GM12878 (cell line): ENCODE data around the gene ACE. TPM values are rescaled to one million over a fixed set of nuclear protein-coding genes. Genes with fewer than 3 reads are reported as not detected.

Experiments used
- ATAC-seq: fragments of 200-7000 bp; cut with Tn5 transposase; 3 replicates; pipeline ENCODE4 v1.9.1; 2020; ENCODE audit warnings: mild to moderate bottlenecking, moderate library complexity
- BruUV-seq: library from RNA; stranded (reverse); fragments of 400-500 nt; replicated peaks from 2 replicates; lab custom pipeline; 2021; lab: Mats Ljungman, UMichigan
- CTCF ChIA-PET: fragments of 300-600 bp; sonication (Branson Sonifier 250); formaldehyde crosslinking; extraction: SDS; loops from one replicate; lab custom pipeline; 2021; ENCODE audit warnings: inconsistent platforms; lab: Yijun Ruan, JAX
- POLR2A ChIA-PET: fragments of 350-600 bp; formaldehyde crosslinking; extraction: SDS; loops from one replicate; lab custom pipeline; 2021; ENCODE audit warnings: inconsistent platforms; lab: Charles Lee
- RAD21 ChIA-PET: fragments of 300-600 bp; sonication (Branson Sonifier 250); formaldehyde crosslinking; loops from one replicate; lab custom pipeline; 2023; ENCODE audit warnings: antibody characterized with exemption; ENCODE audit not compliant: unreplicated experiment; lab: Charles Lee
- SMC1A ChIA-PET: fragments of 300-600 bp; sonication (Branson Sonifier 250); formaldehyde crosslinking; loops from one replicate; lab custom pipeline; 2023; ENCODE audit not compliant: unreplicated experiment, uncharacterized antibody; lab: Charles Lee
- DNase-seq: peaks from one replicate; pipeline ENCODE4 v3.0.0-alpha.2; 2011; ENCODE audit warnings: low read depth, low spot score
- FAIRE-seq: peaks from 3 replicates; lab custom pipeline; 2011; peaks lifted over from hg19 to GRCh38; lab: Jason Lieb, UNC
- H2AFZ ChIP-seq: 2 replicates; pipeline ENCODE4 v1.6.0; 2011; ENCODE audit warnings: low read depth, low read length, control low read depth; ENCODE audit not compliant: control insufficient read depth
- H3K27ac ChIP-seq: 2 replicates; pipeline ENCODE4 v1.5.1; 2011; ENCODE audit warnings: control low read depth; ENCODE audit not compliant: control insufficient read depth, insufficient read depth
- H3K27me3 ChIP-seq, 2 experiments: replicated peaks in 1 of 2; 2 replicates each; pipeline versions ENCODE4 v1.6.0 to v1.6.1; 2011; ENCODE audit warnings: low read length in 1 of 2; ENCODE audit not compliant: control insufficient read depth in 2 of 2, insufficient read depth in 2 of 2
- H3K36me3 ChIP-seq, 2 experiments: 2 replicates each; pipeline ENCODE4 v1.5.1; 2011; ENCODE audit warnings: low read length in 1 of 2; ENCODE audit not compliant: control insufficient read depth in 2 of 2, insufficient read depth in 2 of 2
- H3K4me1 ChIP-seq: 2 replicates; pipeline ENCODE4 v1.6.1; 2011; ENCODE audit warnings: mild to moderate bottlenecking, low read length, moderate library complexity, mixed read lengths; ENCODE audit not compliant: control insufficient read depth, insufficient read depth
- H3K4me2 ChIP-seq: 2 replicates; pipeline ENCODE4 v1.6.0; 2011; ENCODE audit warnings: control low read depth; ENCODE audit not compliant: control insufficient read depth, insufficient read depth
- H3K4me3 ChIP-seq: fragments of 200-600 bp; sonication (generic); 2 replicates; pipeline ENCODE4 v1.5.1; 2016
- H3K79me2 ChIP-seq: 2 replicates; pipeline ENCODE4 v1.6.0; 2011; ENCODE audit warnings: low read length; ENCODE audit not compliant: control insufficient read depth, insufficient read depth
- H3K9ac ChIP-seq: 2 replicates; pipeline ENCODE4 v1.8.0; 2011; ENCODE audit warnings: low read length, control low read depth, mixed read lengths; ENCODE audit not compliant: control insufficient read depth, insufficient read depth
- H3K9me3 ChIP-seq: replicated peaks from 3 replicates; pipeline ENCODE4 v1.5.1; 2011; ENCODE audit warnings: mild to moderate bottlenecking, low read length; ENCODE audit not compliant: control insufficient read depth, insufficient read depth
- H4K20me1 ChIP-seq: 2 replicates; pipeline ENCODE4 v1.6.0; 2011; ENCODE audit not compliant: control insufficient read depth, insufficient read depth
- FOS ChIP-seq: IDR thresholded peaks from 3 replicates; pipeline ENCODE4 v1.6.1; 2011; ENCODE audit warnings: borderline replicate concordance; ENCODE audit not compliant: insufficient read length; ENCODE audit errors: extremely low read depth
- HDGF ChIP-seq: fragments of 450-650 bp; IDR thresholded peaks from 2 replicates; pipeline ENCODE4 v1.6.1; 2016; ENCODE audit warnings: antibody characterized with exemption
- JUND ChIP-seq: IDR thresholded peaks from 2 replicates; pipeline ENCODE4 v1.6.1; 2012; ENCODE audit warnings: low read depth, mild to moderate bottlenecking, low read length, improper control_type of control experiment, moderate library complexity
- MEF2A ChIP-seq: IDR thresholded peaks from 2 replicates; pipeline ENCODE4 v1.6.1; 2011; ENCODE audit warnings: low read depth, mild to moderate bottlenecking, low read length, moderate library complexity; ENCODE audit not compliant: insufficient read depth
- MTA2 ChIP-seq: fragments of 450-650 bp; IDR thresholded peaks from 2 replicates; pipeline ENCODE4 v1.6.1; 2016; ENCODE audit warnings: low read depth, mild to moderate bottlenecking, moderate library complexity
- RAD51 ChIP-seq: fragments of 450-650 bp; IDR thresholded peaks from 2 replicates; pipeline ENCODE4 v1.6.1; 2016; ENCODE audit warnings: moderate library complexity, mild to moderate bottlenecking, inconsistent platforms
- SREBF2 ChIP-seq: IDR thresholded peaks from 2 replicates; pipeline ENCODE4 v1.6.1; 2012; ENCODE audit warnings: mild to moderate bottlenecking, low read length
- YBX1 ChIP-seq: fragments of 450-650 bp; IDR thresholded peaks from 2 replicates; pipeline ENCODE4 v1.6.1; 2016; ENCODE audit warnings: antibody characterized with exemption
- WGBS: methylation state at CpG from one replicate; pipeline ENCODE4 v1.1.6; 2016; ENCODE audit warnings: low lambda C conversion rate; ENCODE audit not compliant: insufficient replicate concordance, insufficient coverage; ENCODE audit errors: missing lambda C conversion rate; 5-methylcytosine and 5-hydroxymethylcytosine counted together
- in situ Hi-C: fragments of 300-500 bp; cut with MboI; formaldehyde crosslinking; loops from 9 replicates; pipeline ENCODE4 v1.14.3; 2018; ENCODE audit warnings: mixed read lengths
- intact Hi-C: fragments of 100-400 bp; cut with micrococcal nuclease; formaldehyde crosslinking; loops from one replicate; pipeline ENCODE4 v1.14.2; 2022; ENCODE audit not compliant: unreplicated experiment
- polyA plus RNA-seq, 11 experiments: library from polyadenylated mRNA; depleted of rRNA in 4 of 11; unstranded in 6 of 11; stranded (reverse) in 5 of 11; fragments of >200 nt; fragmentation: Nextera tagmentation in 4 of 11; fragmentation: Illumina TruSeq in 1 of 11; extraction: Ambion mirVana in 4 of 11; extraction: Trizol in 1 of 11; gene quantifications; 1 replicate in 1 of 11; 2 replicates in 10 of 11; pipeline versions ENCODE4 v1.2.1 to v1.2.3, GENCODE V29; 2011 to 2016; ENCODE audit warnings: inconsistent platforms in 2 of 11, missing spikeins in 2 of 11, low read depth in 1 of 11
- total RNA-seq, 4 experiments: library from RNA; depleted of rRNA in 3 of 4; stranded (reverse); fragments of >200 nt in 3 of 4; fragmentation: Illumina TruSeq in 1 of 4; extraction: Trizol in 1 of 4; gene quantifications; 2 replicates each; pipeline versions ENCODE4 v1.2.1 to v1.2.3, GENCODE V29; 2013 to 2021
- TF ChIP-seq, protein P1 (sequence below): IDR thresholded peaks from 2 replicates; pipeline ENCODE4 v1.6.1; 2011; ENCODE audit warnings: borderline replicate concordance, low read depth, mild to moderate bottlenecking, moderate library complexity, mixed read lengths, low read length; ENCODE audit not compliant: insufficient read depth; ENCODE audit errors: extremely low read length
- TF ChIP-seq, protein P2 (sequence below): IDR thresholded peaks from 2 replicates; pipeline ENCODE4 v1.6.1; 2011; ENCODE audit warnings: mild to moderate bottlenecking, low read depth, low read length, moderate library complexity; ENCODE audit not compliant: insufficient replicate concordance
- TF ChIP-seq, protein P3 (sequence below): IDR thresholded peaks from 2 replicates; pipeline ENCODE4 v1.6.1; 2012; ENCODE audit warnings: low read depth, low read length, improper control_type of control experiment

ACE gene
- total and polyA plus RNA-seq, 10 of the 15 experiments (the other 5 are each of a cell fraction or from before 2014, with no cell fraction given): 0.46 TPM; not detected in 9

- Histone ChIP-seq H3K27ac (no peak overlapping the region), H3K79me2 (no peaks in the 10 kb centered on the region), H3K4me3 (no peak overlapping the region), H2AFZ (no peak overlapping the region), H3K27me3 (0 out of 4 replicates have a peak, but pooled peaks cover 0 to 2% of the 10 kb centered on the region in 2 experiments), H3K9me3 (no peaks in the 10 kb centered on the region; the same call in 2 of the 3 replicates), H3K4me2 (no peak overlapping the region), H3K4me1 (no peaks in the 10 kb centered on the region), H3K36me3 (no peaks in the 10 kb centered on the region), H4K20me1 (no peaks in the 10 kb centered on the region), H3K9ac (no peak overlapping the region)
- ChIA-PET RAD21 (no interaction called here), POLR2A (no interaction called here), SMC1A (no interaction called here), CTCF (no interaction called here)
- no peak for TF ChIP-seq FOS
- TF ChIP-seq, protein P1, sequence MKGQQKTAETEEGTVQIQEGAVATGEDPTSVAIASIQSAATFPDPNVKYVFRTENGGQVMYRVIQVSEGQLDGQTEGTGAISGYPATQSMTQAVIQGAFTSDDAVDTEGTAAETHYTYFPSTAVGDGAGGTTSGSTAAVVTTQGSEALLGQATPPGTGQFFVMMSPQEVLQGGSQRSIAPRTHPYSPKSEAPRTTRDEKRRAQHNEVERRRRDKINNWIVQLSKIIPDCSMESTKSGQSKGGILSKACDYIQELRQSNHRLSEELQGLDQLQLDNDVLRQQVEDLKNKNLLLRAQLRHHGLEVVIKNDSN: no peak
- TF ChIP-seq JUND: no peak
- TF ChIP-seq, protein P2, sequence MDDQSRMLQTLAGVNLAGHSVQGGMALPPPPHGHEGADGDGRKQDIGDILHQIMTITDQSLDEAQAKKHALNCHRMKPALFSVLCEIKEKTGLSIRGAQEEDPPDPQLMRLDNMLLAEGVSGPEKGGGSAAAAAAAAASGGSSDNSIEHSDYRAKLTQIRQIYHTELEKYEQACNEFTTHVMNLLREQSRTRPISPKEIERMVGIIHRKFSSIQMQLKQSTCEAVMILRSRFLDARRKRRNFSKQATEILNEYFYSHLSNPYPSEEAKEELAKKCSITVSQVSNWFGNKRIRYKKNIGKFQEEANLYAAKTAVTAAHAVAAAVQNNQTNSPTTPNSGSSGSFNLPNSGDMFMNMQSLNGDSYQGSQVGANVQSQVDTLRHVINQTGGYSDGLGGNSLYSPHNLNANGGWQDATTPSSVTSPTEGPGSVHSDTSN: no peak
- no peak for TF ChIP-seq RAD51
- TF ChIP-seq MTA2: no peak
- no peak for TF ChIP-seq SREBF2
- TF ChIP-seq YBX1: no peak
- no peak for TF ChIP-seq MEF2A
- no peak for TF ChIP-seq HDGF
- TF ChIP-seq, protein P3, sequence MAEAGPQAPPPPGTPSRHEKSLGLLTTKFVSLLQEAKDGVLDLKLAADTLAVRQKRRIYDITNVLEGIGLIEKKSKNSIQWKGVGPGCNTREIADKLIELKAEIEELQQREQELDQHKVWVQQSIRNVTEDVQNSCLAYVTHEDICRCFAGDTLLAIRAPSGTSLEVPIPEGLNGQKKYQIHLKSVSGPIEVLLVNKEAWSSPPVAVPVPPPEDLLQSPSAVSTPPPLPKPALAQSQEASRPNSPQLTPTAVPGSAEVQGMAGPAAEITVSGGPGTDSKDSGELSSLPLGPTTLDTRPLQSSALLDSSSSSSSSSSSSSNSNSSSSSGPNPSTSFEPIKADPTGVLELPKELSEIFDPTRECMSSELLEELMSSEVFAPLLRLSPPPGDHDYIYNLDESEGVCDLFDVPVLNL: no peak
- intact Hi-C loops (no loop called here), in situ Hi-C loops (no loop called here)
- 39% methylated on average over 14 of the region's 14 CpGs for WGBS
- FAIRE-seq (no peak), DNase-seq (no peak), ATAC-seq (no peak)
- no TSS peak for BruUV-seq
These were observed 23.9 kb downstream of the ACE start for GRCh38 chr17:63500543-63501390.
